HepG2 (cell line): ENCODE measurements around the gene PCDH12. TPM values are rescaled to one million over a fixed set of nuclear protein-coding genes. Genes with fewer than 3 reads are reported as not detected.

Experiments
- ATAC-seq: fragments of 200-7000 bp; cut with Tn5 transposase; 3 replicates; pipeline ENCODE4 v1.9.1; 2020; ENCODE audit warnings: mild to moderate bottlenecking, moderate library complexity
- BruUV-seq: library from RNA; stranded (reverse); fragments of 400-500 nt; replicated peaks from 2 replicates; lab custom pipeline; 2021; lab: Mats Ljungman, UMichigan
- CTCF ChIA-PET: fragments of 300-600 bp; formaldehyde crosslinking; extraction: SDS; loops from one replicate; lab custom pipeline; 2021; ENCODE audit warnings: low total read pairs, inconsistent platforms, low intra/inter-chr PET ratio; lab: Yijun Ruan, JAX
- POLR2A ChIA-PET: fragments of 350-600 bp; sonication (Branson Sonifier 250); formaldehyde crosslinking; loops from one replicate; lab custom pipeline; 2020; ENCODE audit warnings: antibody characterized with exemption, inconsistent platforms; lab: Yijun Ruan, JAX
- DNase-seq: peaks from one replicate; pipeline ENCODE4 v3.0.0-alpha.2; 2015; ENCODE audit warnings: low spot score
- FAIRE-seq: peaks from 3 replicates; lab custom pipeline; 2011; peaks lifted over from hg19 to GRCh38; lab: Jason Lieb, UNC
- H2AFZ ChIP-seq: one replicate; pipeline ENCODE4 v1.6.1; 2011; ENCODE audit warnings: low read length, inconsistent platforms
- H3K27ac ChIP-seq: fragments of 300-600 bp; 3 replicates; pipeline ENCODE4 v1.8.0; 2011; ENCODE audit warnings: mixed run types, mild to moderate bottlenecking, mixed read lengths, low read length, inconsistent platforms; ENCODE audit not compliant: insufficient read depth; ENCODE audit errors: extremely low read length
- H3K27me3 ChIP-seq, 2 experiments: fragments of 200-600 bp in 1 of 2; 2 replicates in 1 of 2; 3 replicates in 1 of 2; pipeline versions ENCODE4 v1.6.0 to v1.8.0; 2011; ENCODE audit warnings: low read length in 2 of 2, mild to moderate bottlenecking in 2 of 2, moderate library complexity in 2 of 2, inconsistent platforms in 1 of 2; ENCODE audit not compliant: insufficient read depth in 2 of 2, control insufficient read depth in 1 of 2
- H3K36me3 ChIP-seq, 2 experiments: fragments of 200-600 bp in 1 of 2; replicated peaks in 1 of 2; 2 replicates in 1 of 2; 3 replicates in 1 of 2; pipeline versions ENCODE4 v1.5.1 to v1.8.0; 2011; ENCODE audit warnings: low read length in 2 of 2, inconsistent platforms in 1 of 2; ENCODE audit not compliant: insufficient read depth in 2 of 2, control insufficient read depth in 1 of 2
- H3K4me1 ChIP-seq: 2 replicates; pipeline ENCODE4 v1.5.1; 2012; ENCODE audit warnings: low read length, inconsistent platforms; ENCODE audit not compliant: insufficient read depth
- H3K4me2 ChIP-seq: 2 replicates; pipeline ENCODE4 v1.6.0; 2011; ENCODE audit warnings: low read depth, low read length, inconsistent platforms
- H3K4me3 ChIP-seq, 3 experiments: fragments of 200-600 bp in 1 of 3; sonication (generic), shearing (Covaris generic) in 1 of 3; replicated peaks in 1 of 3; 2 replicates each; pipeline ENCODE4 v1.5.1; 2011 to 2016; ENCODE audit warnings: low read length in 3 of 3, inconsistent platforms in 2 of 3, low read depth in 2 of 3, mild to moderate bottlenecking in 2 of 3, control low read depth in 1 of 3, mixed read lengths in 1 of 3; ENCODE audit not compliant: insufficient read depth in 1 of 3
- H3K79me2 ChIP-seq: one replicate; pipeline ENCODE4 v1.6.1; 2011; ENCODE audit warnings: low read length, inconsistent platforms; ENCODE audit not compliant: insufficient read depth
- H3K9ac ChIP-seq: 2 replicates; pipeline ENCODE4 v1.6.0; 2011; ENCODE audit warnings: mild to moderate bottlenecking, low read depth, low read length, inconsistent platforms; ENCODE audit not compliant: insufficient read depth
- H3K9me3 ChIP-seq: 2 replicates; pipeline ENCODE4 v1.5.1; 2012; ENCODE audit warnings: mild to moderate bottlenecking, low read length
- H4K20me1 ChIP-seq: 2 replicates; pipeline ENCODE4 v1.6.0; 2011; ENCODE audit warnings: inconsistent platforms, mild to moderate bottlenecking, low read length, moderate library complexity; ENCODE audit not compliant: insufficient read depth
- KDM4B ChIP-seq: sonication (generic); formaldehyde crosslinking; IDR thresholded peaks from 2 replicates; pipeline ENCODE4 v1.4.0; 2020; ENCODE audit warnings: missing genetic modification reagents
- NCOR1 ChIP-seq: fragments of 200-600 bp; sonication (generic); IDR thresholded peaks from 2 replicates; pipeline ENCODE4 v1.7.0; 2017; ENCODE audit warnings: antibody characterized with exemption, low read length, borderline replicate concordance
- NFKB2 ChIP-seq: sonication (generic); formaldehyde crosslinking; IDR thresholded peaks from 2 replicates; pipeline ENCODE4 v1.4.0; 2020; ENCODE audit warnings: missing genetic modification reagents, borderline replicate concordance
- PPARG ChIP-seq: conservative IDR thresholded peaks from 2 replicates; pipeline ENCODE4 v1.6.1; 2016; ENCODE audit warnings: missing biosample characterization, missing genetic modification reagents
- ZFP36L1 ChIP-seq: sonication (generic); formaldehyde crosslinking; IDR thresholded peaks from 2 replicates; pipeline ENCODE4 v1.8.0; 2022; ENCODE audit warnings: mild to moderate bottlenecking, missing genetic modification reagents, moderate library complexity
- ZNF292 ChIP-seq: sonication (generic); formaldehyde crosslinking; IDR thresholded peaks from 2 replicates; pipeline ENCODE4 v1.8.1; 2022; ENCODE audit warnings: mild to moderate bottlenecking, low read depth, missing genetic modification reagents, borderline replicate concordance
- ZNF3 ChIP-seq: IDR thresholded peaks from 2 replicates; pipeline ENCODE4 v1.7.0; 2017; ENCODE audit warnings: inconsistent platforms
- ZNF589 ChIP-seq: sonication (generic); formaldehyde crosslinking; conservative IDR thresholded peaks from 2 replicates; pipeline ENCODE4 v1.8.0; 2022; ENCODE audit warnings: mild to moderate bottlenecking, moderate library complexity, missing genetic modification reagents
- ZNF724P ChIP-seq: sonication (generic); formaldehyde crosslinking; IDR thresholded peaks from 2 replicates; pipeline ENCODE4 v1.8.0; 2022; ENCODE audit warnings: missing genetic modification reagents, borderline replicate concordance
- ZNF75D ChIP-seq: sonication (generic); formaldehyde crosslinking; IDR thresholded peaks from 2 replicates; pipeline ENCODE4 v1.8.1; 2023; ENCODE audit warnings: missing genetic modification reagents, mild to moderate bottlenecking, borderline replicate concordance
- WGBS: methylation state at CpG from one replicate; pipeline ENCODE4 v1.1.6; 2017; ENCODE audit warnings: low lambda C conversion rate; 5-methylcytosine and 5-hydroxymethylcytosine counted together
- in situ Hi-C: cut with HindIII; loops from 2 replicates; pipeline ENCODE4 v1.10.0; 2017; ENCODE audit warnings: low pct_unique_long_range_greater_than_20kb; ENCODE audit not compliant: extremely low pct_ligation_motif_present
- intact Hi-C: fragments of 100-400 bp; cut with micrococcal nuclease; formaldehyde crosslinking; loops from one replicate; pipeline ENCODE4 v1.10.0; 2022; ENCODE audit not compliant: unreplicated experiment
- polyA plus RNA-seq, 8 experiments: library from polyadenylated mRNA; depleted of rRNA in 3 of 8; stranded (reverse) in 7 of 8; unstranded in 1 of 8; fragments of >200 nt; fragmentation: Illumina TruSeq in 4 of 8; extraction: Trizol in 4 of 8; gene quantifications; 2 replicates each; pipeline versions ENCODE4 v1.2.1 to v1.2.3, GENCODE V29; 2011 to 2016; ENCODE audit warnings: low read depth in 4 of 8, missing spikeins in 1 of 8, mixed read lengths in 1 of 8; ENCODE audit not compliant: insufficient read depth in 1 of 8
- total RNA-seq, 5 experiments: library from RNA; depleted of rRNA; stranded (reverse); fragments of >200 nt; fragmentation: Illumina TruSeq; extraction: Trizol; gene quantifications; 2 replicates each; pipeline ENCODE4 v1.2.3, GENCODE V29; 2016; ENCODE audit warnings: low read depth in 1 of 5
- TF ChIP-seq, protein P1 (sequence below): sonication (generic); formaldehyde crosslinking; IDR thresholded peaks from 2 replicates; pipeline ENCODE4 v1.4.0; 2020; ENCODE audit warnings: missing genetic modification reagents, borderline replicate concordance
- TF ChIP-seq, protein P2 (sequence below): sonication (generic); formaldehyde crosslinking; IDR thresholded peaks from 2 replicates; pipeline ENCODE4 v1.4.0; 2020; ENCODE audit warnings: missing genetic modification reagents, borderline replicate concordance
- TF ChIP-seq, protein P3 (sequence below): sonication (generic); formaldehyde crosslinking; IDR thresholded peaks from 2 replicates; pipeline ENCODE4 v1.4.0; 2020; ENCODE audit warnings: missing genetic modification reagents

Gene PCDH12
- total and polyA plus RNA-seq, 2 of the 13 experiments (the other 11 are each of a cell fraction or from before 2014, with no cell fraction given), result not detected

DNA sequence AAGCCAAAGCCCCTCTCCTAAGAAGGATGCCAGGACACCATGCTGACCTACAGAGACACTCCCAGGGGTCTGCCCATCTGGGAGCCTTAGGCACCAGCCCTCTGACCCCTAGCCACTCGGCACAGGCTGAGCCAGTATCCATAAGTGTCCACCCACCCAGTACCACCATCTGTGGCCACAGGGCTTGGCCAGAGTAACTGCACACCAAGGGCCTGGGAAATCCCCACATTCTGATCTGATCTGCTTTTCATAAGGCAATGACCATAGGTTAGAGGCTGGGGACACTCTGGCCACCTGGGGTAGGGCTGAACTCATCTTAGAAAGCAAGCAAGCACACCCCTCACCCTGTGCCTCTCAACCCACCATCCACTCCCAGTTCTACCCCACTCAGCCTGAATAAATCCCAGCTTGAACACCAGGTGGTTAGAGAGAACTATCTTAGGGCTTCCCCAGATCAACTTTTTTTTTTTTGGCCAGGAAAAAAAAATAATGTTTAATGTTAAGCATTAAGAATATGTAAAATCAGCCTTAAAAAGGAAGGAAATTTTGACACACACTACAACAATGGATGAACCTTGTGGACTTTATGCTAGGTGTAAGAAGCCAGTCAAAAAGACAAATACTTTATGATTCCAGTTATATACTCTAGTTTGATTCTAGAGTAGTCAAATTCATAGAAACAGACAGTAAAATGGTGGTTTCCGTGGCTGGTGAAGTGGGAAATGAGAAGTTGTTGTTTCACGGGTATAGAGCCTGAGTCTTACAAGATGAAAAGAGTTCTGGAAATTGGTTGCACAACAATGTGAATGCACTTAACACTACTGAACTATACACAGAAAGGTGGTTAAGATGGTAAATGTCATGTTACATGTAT, 48.6 kb upstream of the PCDH12 start (continued):
- TF ChIP-seq KDM4B (no peak), ZNF75D (CRISPR knock-in tag) (no peak), NFKB2 (CRISPR knock-in tag) (no peak)

DNA sequence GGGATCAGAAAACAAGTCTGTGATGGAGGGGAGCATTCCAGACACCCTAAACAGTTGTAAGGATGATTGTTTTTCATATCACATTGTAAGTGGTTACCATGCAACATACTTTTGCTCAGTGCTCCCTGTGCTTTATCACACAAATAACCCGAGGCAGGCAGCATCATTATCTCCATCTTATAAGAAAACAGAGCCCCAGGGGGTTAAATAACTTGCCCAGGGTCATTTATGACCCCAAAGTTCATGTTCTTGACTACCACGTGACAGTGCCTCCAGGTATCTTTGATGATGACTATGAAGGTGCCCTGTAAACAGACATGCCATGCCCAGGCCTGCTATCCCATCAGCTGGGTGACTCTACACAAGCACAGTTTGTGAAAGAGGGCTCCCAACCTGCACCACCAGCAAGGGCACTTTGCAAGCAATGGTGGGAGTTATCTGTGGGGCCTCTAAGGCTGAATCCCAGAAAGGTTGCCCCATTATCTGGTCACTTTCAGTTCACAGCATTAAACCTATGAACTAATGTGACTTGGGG, 45.3 kb upstream of the PCDH12 start:
- no peak for ATAC-seq
- intact Hi-C loops, result no loop called here
- POLR2A ChIA-PET, result no interaction called here
- TF ChIP-seq, protein P1, sequence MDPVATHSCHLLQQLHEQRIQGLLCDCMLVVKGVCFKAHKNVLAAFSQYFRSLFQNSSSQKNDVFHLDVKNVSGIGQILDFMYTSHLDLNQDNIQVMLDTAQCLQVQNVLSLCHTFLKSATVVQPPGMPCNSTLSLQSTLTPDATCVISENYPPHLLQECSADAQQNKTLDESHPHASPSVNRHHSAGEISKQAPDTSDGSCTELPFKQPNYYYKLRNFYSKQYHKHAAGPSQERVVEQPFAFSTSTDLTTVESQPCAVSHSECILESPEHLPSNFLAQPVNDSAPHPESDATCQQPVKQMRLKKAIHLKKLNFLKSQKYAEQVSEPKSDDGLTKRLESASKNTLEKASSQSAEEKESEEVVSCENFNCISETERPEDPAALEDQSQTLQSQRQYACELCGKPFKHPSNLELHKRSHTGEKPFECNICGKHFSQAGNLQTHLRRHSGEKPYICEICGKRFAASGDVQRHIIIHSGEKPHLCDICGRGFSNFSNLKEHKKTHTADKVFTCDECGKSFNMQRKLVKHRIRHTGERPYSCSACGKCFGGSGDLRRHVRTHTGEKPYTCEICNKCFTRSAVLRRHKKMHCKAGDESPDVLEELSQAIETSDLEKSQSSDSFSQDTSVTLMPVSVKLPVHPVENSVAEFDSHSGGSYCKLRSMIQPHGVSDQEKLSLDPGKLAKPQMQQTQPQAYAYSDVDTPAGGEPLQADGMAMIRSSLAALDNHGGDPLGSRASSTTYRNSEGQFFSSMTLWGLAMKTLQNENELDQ (CRISPR knock-in tag), result no peak
- TF ChIP-seq ZFP36L1 (no peak), ZNF589 (no peak), ZNF3 (CRISPR knock-in tag) (no peak), NCOR1 (no peak), ZNF724P (no peak), PPARG (no peak), ZNF292 (CRISPR knock-in tag) (no peak)
- TF ChIP-seq, protein P2, sequence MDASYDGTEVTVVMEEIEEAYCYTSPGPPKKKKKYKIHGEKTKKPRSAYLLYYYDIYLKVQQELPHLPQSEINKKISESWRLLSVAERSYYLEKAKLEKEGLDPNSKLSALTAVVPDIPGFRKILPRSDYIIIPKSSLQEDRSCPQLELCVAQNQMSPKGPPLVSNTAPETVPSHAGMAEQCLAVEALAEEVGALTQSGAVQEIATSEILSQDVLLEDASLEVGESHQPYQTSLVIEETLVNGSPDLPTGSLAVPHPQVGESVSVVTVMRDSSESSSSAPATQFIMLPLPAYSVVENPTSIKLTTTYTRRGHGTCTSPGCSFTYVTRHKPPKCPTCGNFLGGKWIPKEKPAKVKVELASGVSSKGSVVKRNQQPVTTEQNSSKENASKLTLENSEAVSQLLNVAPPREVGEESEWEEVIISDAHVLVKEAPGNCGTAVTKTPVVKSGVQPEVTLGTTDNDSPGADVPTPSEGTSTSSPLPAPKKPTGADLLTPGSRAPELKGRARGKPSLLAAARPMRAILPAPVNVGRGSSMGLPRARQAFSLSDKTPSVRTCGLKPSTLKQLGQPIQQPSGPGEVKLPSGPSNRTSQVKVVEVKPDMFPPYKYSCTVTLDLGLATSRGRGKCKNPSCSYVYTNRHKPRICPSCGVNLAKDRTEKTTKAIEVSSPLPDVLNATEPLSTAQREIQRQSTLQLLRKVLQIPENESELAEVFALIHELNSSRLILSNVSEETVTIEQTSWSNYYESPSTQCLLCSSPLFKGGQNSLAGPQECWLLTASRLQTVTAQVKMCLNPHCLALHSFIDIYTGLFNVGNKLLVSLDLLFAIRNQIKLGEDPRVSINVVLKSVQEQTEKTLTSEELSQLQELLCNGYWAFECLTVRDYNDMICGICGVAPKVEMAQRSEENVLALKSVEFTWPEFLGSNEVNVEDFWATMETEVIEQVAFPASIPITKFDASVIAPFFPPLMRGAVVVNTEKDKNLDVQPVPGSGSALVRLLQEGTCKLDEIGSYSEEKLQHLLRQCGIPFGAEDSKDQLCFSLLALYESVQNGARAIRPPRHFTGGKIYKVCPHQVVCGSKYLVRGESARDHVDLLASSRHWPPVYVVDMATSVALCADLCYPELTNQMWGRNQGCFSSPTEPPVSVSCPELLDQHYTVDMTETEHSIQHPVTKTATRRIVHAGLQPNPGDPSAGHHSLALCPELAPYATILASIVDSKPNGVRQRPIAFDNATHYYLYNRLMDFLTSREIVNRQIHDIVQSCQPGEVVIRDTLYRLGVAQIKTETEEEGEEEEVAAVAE (CRISPR knock-in tag), result no peak
- TF ChIP-seq, protein P3, sequence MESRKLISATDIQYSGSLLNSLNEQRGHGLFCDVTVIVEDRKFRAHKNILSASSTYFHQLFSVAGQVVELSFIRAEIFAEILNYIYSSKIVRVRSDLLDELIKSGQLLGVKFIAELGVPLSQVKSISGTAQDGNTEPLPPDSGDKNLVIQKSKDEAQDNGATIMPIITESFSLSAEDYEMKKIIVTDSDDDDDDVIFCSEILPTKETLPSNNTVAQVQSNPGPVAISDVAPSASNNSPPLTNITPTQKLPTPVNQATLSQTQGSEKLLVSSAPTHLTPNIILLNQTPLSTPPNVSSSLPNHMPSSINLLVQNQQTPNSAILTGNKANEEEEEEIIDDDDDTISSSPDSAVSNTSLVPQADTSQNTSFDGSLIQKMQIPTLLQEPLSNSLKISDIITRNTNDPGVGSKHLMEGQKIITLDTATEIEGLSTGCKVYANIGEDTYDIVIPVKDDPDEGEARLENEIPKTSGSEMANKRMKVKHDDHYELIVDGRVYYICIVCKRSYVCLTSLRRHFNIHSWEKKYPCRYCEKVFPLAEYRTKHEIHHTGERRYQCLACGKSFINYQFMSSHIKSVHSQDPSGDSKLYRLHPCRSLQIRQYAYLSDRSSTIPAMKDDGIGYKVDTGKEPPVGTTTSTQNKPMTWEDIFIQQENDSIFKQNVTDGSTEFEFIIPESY, result no peak

More for the DNA sequence above, 45.3 kb upstream of the PCDH12 start:
- 89% methylated on average over 2 of the region's 2 CpGs for WGBS
- Histone ChIP-seq H3K4me1 (no peaks in the 10 kb centered on the region), H3K36me3 (peaks cover 18 to 54% of the 10 kb centered on the region in 2 experiments), H3K4me2 (no peak overlapping the region), H3K9me3 (no peaks in the 10 kb centered on the region), H3K9ac (no peak overlapping the region), H3K27ac (no peak overlapping the region), H3K79me2 (no peaks in the 10 kb centered on the region), H2AFZ (no peak overlapping the region), H3K4me3 (no peak overlapping the region), H3K27me3 (no peaks in the 10 kb centered on the region), H4K20me1 (no peaks in the 10 kb centered on the region)
- CTCF ChIA-PET, result no interaction called here
- in situ Hi-C loops, result no loop called here
- FAIRE-seq (no peak), DNase-seq (no peak)
- BruUV-seq, result no TSS peak
